ENCODE measurements around the gene ADPRM.
"Not testable (repeated sequence)": the region's sequence is repeated elsewhere in the genome, so short reads cannot be mapped to it uniquely, and the experiment has no call there.

GRCh38 chr17:10695875-10696407 lies 1.5 kb upstream of the ADPRM start:
- not testable (repeated sequence) for TF ChIP-seq CTCF (conservative IDR thresholded peaks at IDR 0.05); ZFX (IDR thresholded peaks at IDR 0.05)

All from C4-2B (cell line).